ENCODE results near the gene COQ4. TPM values are rescaled to one million over a fixed set of nuclear protein-coding genes. Genes with fewer than 3 reads are reported as not detected.

COQ4 gene
- total and polyA plus RNA-seq, 7 donors, result 26.4 to 80.9 (median 58.3) TPM

GRCh38 chr9:128362774-128363173 is 40.1 kb downstream of the COQ4 start:
- H3K4me3 ChIP-seq, result no peak overlapping the region
- WGBS, 2 donors, result 80 to 86% methylated on average over 3 of the region's 3 CpGs
- TF ChIP-seq EP300 (IDR thresholded peaks at IDR 0.05) (no peak), POLR2A (IDR thresholded peaks at IDR 0.05) (no peak), POLR2AphosphoS5 (IDR thresholded peaks at IDR 0.05) (no peak)
- TF ChIP-seq, protein P1, sequence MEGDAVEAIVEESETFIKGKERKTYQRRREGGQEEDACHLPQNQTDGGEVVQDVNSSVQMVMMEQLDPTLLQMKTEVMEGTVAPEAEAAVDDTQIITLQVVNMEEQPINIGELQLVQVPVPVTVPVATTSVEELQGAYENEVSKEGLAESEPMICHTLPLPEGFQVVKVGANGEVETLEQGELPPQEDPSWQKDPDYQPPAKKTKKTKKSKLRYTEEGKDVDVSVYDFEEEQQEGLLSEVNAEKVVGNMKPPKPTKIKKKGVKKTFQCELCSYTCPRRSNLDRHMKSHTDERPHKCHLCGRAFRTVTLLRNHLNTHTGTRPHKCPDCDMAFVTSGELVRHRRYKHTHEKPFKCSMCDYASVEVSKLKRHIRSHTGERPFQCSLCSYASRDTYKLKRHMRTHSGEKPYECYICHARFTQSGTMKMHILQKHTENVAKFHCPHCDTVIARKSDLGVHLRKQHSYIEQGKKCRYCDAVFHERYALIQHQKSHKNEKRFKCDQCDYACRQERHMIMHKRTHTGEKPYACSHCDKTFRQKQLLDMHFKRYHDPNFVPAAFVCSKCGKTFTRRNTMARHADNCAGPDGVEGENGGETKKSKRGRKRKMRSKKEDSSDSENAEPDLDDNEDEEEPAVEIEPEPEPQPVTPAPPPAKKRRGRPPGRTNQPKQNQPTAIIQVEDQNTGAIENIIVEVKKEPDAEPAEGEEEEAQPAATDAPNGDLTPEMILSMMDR (IDR thresholded peaks at IDR 0.05), result no peak
- H3K27me3 ChIP-seq, result no peaks in the 10 kb centered on the region
- intact Hi-C loops (cut with DNase I), result loop anchor here (1.0 kb wide), 1 partner anchor 58 kb away; the partner anchor contains the start of gene CERCAM
- no peak for DNase-seq
- peaks cover 0 to 5% (median 0%) of the 10 kb centered on the region in 4 donors for H3K36me3 ChIP-seq
- H3K9me3 ChIP-seq, result no peaks in the 10 kb centered on the region
- peak overlapping the region in 3 of 4 donors; percentile 63 to 76 (median 69) for H3K27ac ChIP-seq
- peaks cover 0 to 27% (median 24%) of the 10 kb centered on the region in 4 donors for H3K4me1 ChIP-seq

DNA sequence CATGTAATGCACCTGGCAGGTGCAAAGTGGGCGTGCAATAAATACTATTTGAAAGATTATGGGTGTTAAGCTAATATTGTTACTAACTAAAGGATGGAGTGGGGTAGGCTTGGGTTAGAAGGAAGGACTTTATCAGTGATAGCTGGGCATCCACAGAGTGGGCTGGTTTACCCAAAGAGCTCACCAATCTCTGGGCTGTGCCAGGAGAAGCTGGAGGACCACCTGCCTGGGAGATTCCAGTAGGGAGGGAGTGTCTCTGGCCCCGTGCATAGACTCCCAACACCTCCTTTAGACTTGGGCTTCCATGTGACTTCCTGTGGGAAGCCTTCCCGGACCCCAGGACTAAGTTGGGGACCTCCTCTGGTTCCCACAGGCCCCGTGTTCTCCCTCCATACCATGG is 42.9 kb downstream of the COQ4 start:
- WGBS, 2 donors, result 86% methylated on average over 4 of the region's 4 CpGs

DNA sequence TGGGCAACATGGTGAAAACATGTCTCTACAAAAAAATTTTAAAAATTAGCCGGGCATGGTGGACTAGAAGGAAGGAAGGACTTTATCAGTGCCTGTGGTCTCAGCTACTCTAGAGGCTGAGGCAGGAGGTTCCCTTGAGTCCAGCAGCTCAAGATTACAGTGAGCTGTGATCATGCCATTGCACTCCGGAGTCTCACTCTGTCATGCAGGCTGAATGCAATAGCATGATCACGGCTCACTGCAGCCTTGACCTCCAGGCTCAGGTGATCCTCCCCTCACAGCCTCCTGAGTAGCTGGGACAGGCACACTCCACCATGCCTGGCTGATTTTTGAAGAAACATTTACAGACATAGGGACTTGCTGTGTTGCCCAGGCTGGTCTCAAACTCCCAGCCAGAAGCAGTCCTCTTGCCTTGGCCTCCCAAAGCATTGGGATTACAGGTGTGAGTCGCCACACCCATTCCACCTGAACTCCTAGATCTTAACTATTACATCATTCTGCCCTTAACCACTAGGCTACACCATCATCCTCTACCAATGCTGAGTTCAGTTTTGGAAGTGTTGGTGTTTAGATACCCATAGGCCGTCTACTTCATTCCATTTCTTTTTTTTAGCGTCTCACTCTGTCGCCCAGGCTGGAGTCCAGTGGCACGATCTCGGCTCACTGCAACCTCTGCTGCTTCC is 46.5 kb downstream of the COQ4 start:
- intact Hi-C loops (cut with DNase I), result no loop called here
- Histone ChIP-seq H3K4me1 (peaks cover 0 to 44% (median 34%) of the 10 kb centered on the region in 4 donors), H3K36me3 (no peaks in the 10 kb centered on the region), H3K27me3 (no peaks in the 10 kb centered on the region), H3K9me3 (no peaks in the 10 kb centered on the region), H3K27ac (no peak overlapping the region), H3K4me3 (no peak overlapping the region)
- DNase-seq, result no peak
- 93 to 94% methylated on average over 9 of the region's 9 CpGs for WGBS, 2 donors
- TF ChIP-seq POLR2A (IDR thresholded peaks at IDR 0.05) (no peak), POLR2AphosphoS5 (IDR thresholded peaks at IDR 0.05) (no peak), EP300 (IDR thresholded peaks at IDR 0.05) (no peak)
- TF ChIP-seq, protein P1 (IDR thresholded peaks at IDR 0.05), result no peak

More for the DNA sequence above, 42.9 kb downstream of the COQ4 start:
- no peaks in the 10 kb centered on the region for H3K9me3 ChIP-seq
- H3K4me1 ChIP-seq, result peaks cover 0 to 33% (median 29%) of the 10 kb centered on the region in 4 donors
- peak overlapping the region; percentile 50 to 66 (median 62) for H3K27ac ChIP-seq
- no peaks in the 10 kb centered on the region for H3K36me3 ChIP-seq
- H3K4me3 ChIP-seq, result peak overlapping the region in 2 of 4 donors; percentile 43 to 45
- DNase-seq, result no peak
- no peak for TF ChIP-seq POLR2AphosphoS5 (IDR thresholded peaks at IDR 0.05)
- TF ChIP-seq POLR2A (IDR thresholded peaks at IDR 0.05), result no peak
- TF ChIP-seq EP300 (IDR thresholded peaks at IDR 0.05), result no peak
- no peaks in the 10 kb centered on the region for H3K27me3 ChIP-seq
- intact Hi-C loops (cut with DNase I), result no loop called here

GRCh38 chr9:128370367-128370751 is 47.7 kb downstream of the COQ4 start:
- Histone ChIP-seq H3K27ac (peak overlapping the region; percentile 88 to 95 (median 94)), H3K27me3 (no peaks in the 10 kb centered on the region), H3K4me1 (peaks cover 0 to 32% (median 24%) of the 10 kb centered on the region in 4 donors), H3K9me3 (no peaks in the 10 kb centered on the region), H3K4me3 (peak overlapping the region; percentile 52 to 75 (median 72)), H3K36me3 (peaks cover 0 to 10% (median 0%) of the 10 kb centered on the region in 4 donors)
- no peak for TF ChIP-seq EP300 (IDR thresholded peaks at IDR 0.05)
- TF ChIP-seq, protein P1 (IDR thresholded peaks at IDR 0.05), result no peak
- no peak for TF ChIP-seq POLR2AphosphoS5 (IDR thresholded peaks at IDR 0.05)
- no peak for TF ChIP-seq POLR2A (IDR thresholded peaks at IDR 0.05)
- no peak for DNase-seq
- intact Hi-C loops (cut with DNase I), result loop anchor here (2.0 to 5.0 kb wide), 2 partner anchors 30 to 182 kb away; partner anchors contain the start of genes SLC27A4 and SPTAN1
